Stimulated activated naive CD8-positive, alpha-beta T cell treated with anti-CD3 and anti-CD28 coated beads, Interleukin-15, amount 100 ng/mL, for 72 hours (primary cell): ENCODE measurements around the gene COCH.

Experiments used
- ATAC-seq: fragments of 150-1000 bp; cut with Tn5 transposase; 2 replicates; pipeline ENCODE4 v1.10.0; 2021; ENCODE audit warnings: mild to moderate bottlenecking, moderate library complexity
- DNase-seq, 2 donors: peaks; one replicate each; pipeline ENCODE4 v3.0.0; 2021 to 2022
- H3K27ac Mint-ChIP-seq, 2 donors: one replicate each; pipeline ENCODE4 v1.8.0; 2022; ENCODE audit warnings: mild to moderate bottlenecking in 2 of 2, mixed read lengths in 2 of 2, moderate library complexity in 2 of 2
- H3K27me3 Mint-ChIP-seq: one replicate; pipeline ENCODE4 v1.8.0; 2022; ENCODE audit warnings: mixed read lengths
- H3K4me1 Mint-ChIP-seq: one replicate; pipeline ENCODE4 v1.8.0; 2022; ENCODE audit warnings: mild to moderate bottlenecking, mixed read lengths
- H3K4me3 Mint-ChIP-seq, 2 donors: one replicate each; pipeline ENCODE4 v1.8.0; 2022; ENCODE audit warnings: mild to moderate bottlenecking in 2 of 2, mixed read lengths in 2 of 2, moderate library complexity in 1 of 2
- H3K9me3 Mint-ChIP-seq, 2 donors: one replicate each; pipeline ENCODE4 v1.8.0; 2022; ENCODE audit warnings: mixed read lengths in 2 of 2

COCH gene

GRCh38 chr14:30868736-30869135 lies 5.6 kb upstream of the COCH start:
- DNase-seq (no peak), ATAC-seq (no peak)
- Mint-ChIP-seq H3K9me3 (no peaks in the 10 kb centered on the region), H3K27me3 (peaks cover 33% of the 10 kb centered on the region), H3K4me1 (peaks cover 8% of the 10 kb centered on the region), H3K4me3 (no peak overlapping the region), H3K27ac (no peak overlapping the region)

- Mint-ChIP-seq H3K4me1 (peaks cover 12% of the 10 kb centered on the region), H3K9me3 (no peaks in the 10 kb centered on the region), H3K27me3 (peaks cover 32% of the 10 kb centered on the region), H3K27ac (no peak overlapping the region), H3K4me3 (no peak overlapping the region)
- DNase-seq (no peak), ATAC-seq (no peak)
These were observed 4.7 kb upstream of the COCH start for GRCh38 chr14:30869551-30870155.

- H3K27ac Mint-ChIP-seq = no peak overlapping the region
- peaks cover 54% of the 10 kb centered on the region for H3K27me3 Mint-ChIP-seq
- no peaks in the 10 kb centered on the region for H3K9me3 Mint-ChIP-seq
- ATAC-seq (no peak), DNase-seq (no peak)
- peaks cover 24% of the 10 kb centered on the region for H3K4me1 Mint-ChIP-seq
- H3K4me3 Mint-ChIP-seq = no peak overlapping the region
These were observed 1.8 kb upstream of the COCH start for GRCh38 chr14:30872602-30873001.

- no peak overlapping the region for H3K27ac Mint-ChIP-seq
- no peaks in the 10 kb centered on the region for H3K9me3 Mint-ChIP-seq
- DNase-seq (no peak), ATAC-seq (no peak)
- peak overlapping the region; percentile 51 to 69 for H3K4me3 Mint-ChIP-seq
- H3K27me3 Mint-ChIP-seq = peaks cover 56% of the 10 kb centered on the region
- peaks cover 24% of the 10 kb centered on the region for H3K4me1 Mint-ChIP-seq
These were observed 845 bp upstream of the COCH start for GRCh38 chr14:30873308-30874119.

- no peaks in the 10 kb centered on the region for H3K9me3 Mint-ChIP-seq
- H3K4me1 Mint-ChIP-seq = peaks cover 24% of the 10 kb centered on the region
- H3K4me3 Mint-ChIP-seq = peak overlapping the region; percentile 87 to 91
- H3K27me3 Mint-ChIP-seq = peaks cover 51% of the 10 kb centered on the region
- ATAC-seq = peak; percentile 46
- DNase-seq = peak; percentile 28 to 33
- H3K27ac Mint-ChIP-seq = peak overlapping the region; percentile 33 to 86
These were observed 834 bp downstream of the COCH start for GRCh38 chr14:30874999-30875787.

GRCh38 chr14:30875788-30876053 lies 1.4 kb downstream of the COCH start:
- H3K9me3 Mint-ChIP-seq = no peaks in the 10 kb centered on the region
- H3K27me3 Mint-ChIP-seq = peaks cover 51% of the 10 kb centered on the region
- ATAC-seq = no peak
- peak overlapping the region; percentile 87 to 91 for H3K4me3 Mint-ChIP-seq
- H3K27ac Mint-ChIP-seq = peak overlapping the region in 1 of 2 donors; percentile 54
- DNase-seq = no peak
- peaks cover 24% of the 10 kb centered on the region for H3K4me1 Mint-ChIP-seq

GRCh38 chr14:30876692-30877091 lies 2.3 kb downstream of the COCH start:
- Mint-ChIP-seq H3K27me3 (peaks cover 51% of the 10 kb centered on the region), H3K9me3 (no peaks in the 10 kb centered on the region), H3K4me3 (no peak overlapping the region), H3K4me1 (peaks cover 24% of the 10 kb centered on the region), H3K27ac (peak overlapping the region in 1 of 2 donors; percentile 63)
- DNase-seq (no peak), ATAC-seq (no peak)

GRCh38 chr14:30882431-30882830 lies 8.1 kb downstream of the COCH start:
- Mint-ChIP-seq H3K9me3 (no peaks in the 10 kb centered on the region), H3K27ac (no peak overlapping the region), H3K4me3 (no peak overlapping the region), H3K4me1 (no peaks in the 10 kb centered on the region), H3K27me3 (peaks cover 6% of the 10 kb centered on the region)
- ATAC-seq (no peak), DNase-seq (no peak)

- H3K9me3 Mint-ChIP-seq = no peaks in the 10 kb centered on the region
These were observed 9.3 kb downstream of the COCH start for GRCh38 chr14:30883508-30884294.

GRCh38 chr14:30884901-30885300 lies 10.5 kb downstream of the COCH start:
- ATAC-seq (no peak), DNase-seq (no peak)
- H3K9me3 Mint-ChIP-seq = no peaks in the 10 kb centered on the region
- no peak overlapping the region for H3K27ac Mint-ChIP-seq
- H3K4me1 Mint-ChIP-seq = peaks cover 22% of the 10 kb centered on the region
- no peak overlapping the region for H3K4me3 Mint-ChIP-seq
- H3K27me3 Mint-ChIP-seq = no peaks in the 10 kb centered on the region

More at GRCh38 chr14:30883508-30884294, 9.3 kb downstream of the COCH start:
- H3K4me3 Mint-ChIP-seq = no peak overlapping the region
- ATAC-seq (no peak), DNase-seq (no peak)
- H3K4me1 Mint-ChIP-seq = peaks cover 11% of the 10 kb centered on the region
- no peak overlapping the region for H3K27ac Mint-ChIP-seq
- H3K27me3 Mint-ChIP-seq = no peaks in the 10 kb centered on the region

GRCh38 chr14:30885840-30886740 lies 11.7 kb downstream of the COCH start:
- Mint-ChIP-seq H3K27me3 (no peaks in the 10 kb centered on the region), H3K4me3 (no peak overlapping the region), H3K9me3 (no peaks in the 10 kb centered on the region), H3K4me1 (peaks cover 22% of the 10 kb centered on the region), H3K27ac (no peak overlapping the region)
- DNase-seq = no peak
- ATAC-seq = no peak

GRCh38 chr14:30888480-30889243 lies 14.3 kb downstream of the COCH start:
- ATAC-seq = peak; percentile 39
- no peaks in the 10 kb centered on the region for H3K9me3 Mint-ChIP-seq
- no peak for DNase-seq
- no peak overlapping the region for H3K4me3 Mint-ChIP-seq
- no peaks in the 10 kb centered on the region for H3K27me3 Mint-ChIP-seq
- H3K4me1 Mint-ChIP-seq = peaks cover 22% of the 10 kb centered on the region
- no peak overlapping the region for H3K27ac Mint-ChIP-seq

- H3K27ac Mint-ChIP-seq = peak overlapping the region in 1 of 2 donors; percentile 43
- H3K27me3 Mint-ChIP-seq = no peaks in the 10 kb centered on the region
- no peak for ATAC-seq
- no peaks in the 10 kb centered on the region for H3K9me3 Mint-ChIP-seq
- no peak overlapping the region for H3K4me3 Mint-ChIP-seq
- DNase-seq = no peak
- peaks cover 22% of the 10 kb centered on the region for H3K4me1 Mint-ChIP-seq
These were observed 14.9 kb downstream of the COCH start for GRCh38 chr14:30889244-30889594.

GRCh38 chr14:30893819-30894218 lies 19.5 kb downstream of the COCH start:
- Mint-ChIP-seq H3K4me1 (peaks cover 11% of the 10 kb centered on the region), H3K4me3 (no peak overlapping the region), H3K27ac (no peak overlapping the region), H3K9me3 (no peaks in the 10 kb centered on the region), H3K27me3 (no peaks in the 10 kb centered on the region)
- no peak for DNase-seq
- ATAC-seq = no peak
